Measurements from ENCODE around the gene CATSPER3. TPM values are rescaled to one million over a fixed set of nuclear protein-coding genes. Genes with fewer than 3 reads are reported as not detected.

Gene CATSPER3
- total RNA-seq, 1 experiment from 2014 or later: 0.37 TPM

- TF ChIP-seq ARID4B (CRISPR knock-in tag; IDR thresholded peaks at IDR 0.05; ENCODE audit: borderline replicate concordance) (no peak), ZNF423 (CRISPR knock-in tag; IDR thresholded peaks at IDR 0.05) (no peak), ZNF263 (CRISPR knock-in tag; IDR thresholded peaks at IDR 0.05; ENCODE audit: low read depth) (no peak), ESRRA (CRISPR knock-in tag; IDR thresholded peaks at IDR 0.05; ENCODE audit: borderline replicate concordance) (no peak), TEAD4 (CRISPR knock-in tag; IDR thresholded peaks at IDR 0.05) (no peak), HMGXB4 (CRISPR knock-in tag; IDR thresholded peaks at IDR 0.05) (no peak), EMX1 (CRISPR knock-in tag; IDR thresholded peaks at IDR 0.05) (no peak), E2F4 (CRISPR knock-in tag; IDR thresholded peaks at IDR 0.05; ENCODE audit: borderline replicate concordance, low read depth) (no peak)
These were observed 64.3 kb downstream of the CATSPER3 start (continued) for GRCh38 chr5:135031813-135032694.

GRCh38 chr5:135032695-135032998 is 64.9 kb downstream of the CATSPER3 start:
- H3K4me3 Mint-ChIP-seq: peak overlapping the region; percentile 51
- POLR2A ChIA-PET: no interaction called here
- no peak for DNase-seq (ENCODE audit: low spot score)
- no peaks in the 10 kb centered on the region for H3K36me3 Mint-ChIP-seq
- peaks cover 94% of the 10 kb centered on the region for H3K27me3 Mint-ChIP-seq (ENCODE audit: low read depth)
- no peak overlapping the region for H3K27ac Mint-ChIP-seq
- CTCF ChIA-PET: interaction anchor here (1.7 kb wide), 1 partner anchor 10 kb away, joined by 3 read pairs; no protein-coding TSS in a partner anchor
- ATAC-seq: no peak
- peaks cover 43% of the 10 kb centered on the region for H3K4me1 Mint-ChIP-seq
- no peaks in the 10 kb centered on the region for H3K9me3 Mint-ChIP-seq
- TF ChIP-seq JUN (CRISPR knock-in tag; IDR thresholded peaks at IDR 0.05): no peak
- TF ChIP-seq ZBTB21 (CRISPR knock-in tag; IDR thresholded peaks at IDR 0.05; ENCODE audit: borderline replicate concordance): no peak
- no peak for TF ChIP-seq MAX (CRISPR knock-in tag; IDR thresholded peaks at IDR 0.05)
- no peak for TF ChIP-seq ATF2 (CRISPR knock-in tag; IDR thresholded peaks at IDR 0.05; ENCODE audit: borderline replicate concordance, low read depth)
- no peak for TF ChIP-seq AR (CRISPR knock-in tag; IDR thresholded peaks at IDR 0.05)
- TF ChIP-seq NR2C2 (CRISPR knock-in tag; IDR thresholded peaks at IDR 0.05): no peak
- no peak for TF ChIP-seq TEAD4 (CRISPR knock-in tag; IDR thresholded peaks at IDR 0.05)
- TF ChIP-seq TP53 (CRISPR knock-in tag; IDR thresholded peaks at IDR 0.05): no peak
- no peak for TF ChIP-seq KAT7 (CRISPR knock-in tag; IDR thresholded peaks at IDR 0.05; ENCODE audit: borderline replicate concordance)
- TF ChIP-seq ZNF121 (CRISPR knock-in tag; IDR thresholded peaks at IDR 0.05): no peak
- TF ChIP-seq PRDM15 (CRISPR knock-in tag; IDR thresholded peaks at IDR 0.05): no peak
- no peak for TF ChIP-seq PRRX2 (CRISPR knock-in tag; IDR thresholded peaks at IDR 0.05)

All from WTC11 (cell line).